Measurements from ENCODE around the gene CASKIN1.

CASKIN1 gene

DNA sequence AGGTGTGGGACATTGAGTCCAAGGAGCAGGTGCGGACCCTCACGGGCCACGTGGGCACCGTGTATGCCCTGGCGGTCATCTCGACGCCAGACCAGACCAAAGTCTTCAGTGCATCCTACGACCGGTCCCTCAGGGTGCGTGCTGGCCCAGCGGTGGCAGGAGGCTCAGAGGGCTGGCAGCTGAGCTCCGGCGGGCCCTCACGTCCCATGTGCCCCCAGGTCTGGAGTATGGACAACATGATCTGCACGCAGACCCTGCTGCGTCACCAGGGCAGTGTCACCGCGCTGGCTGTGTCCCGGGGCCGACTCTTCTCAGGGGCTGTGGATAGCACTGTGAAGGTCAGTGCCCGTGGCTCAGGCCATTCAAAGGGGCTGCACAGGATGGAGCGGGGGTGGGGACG lies 20.4 kb downstream of the CASKIN1 start:
- Histone ChIP-seq H3K4me1 (ENCODE audit: insufficient read depth, insufficient read length) (peaks cover 2% of the 10 kb centered on the region), H3K27me3 (ENCODE audit: insufficient read depth, insufficient read length) (no peaks in the 10 kb centered on the region), H3K9ac (ENCODE audit: insufficient read length, low read depth) (no peak overlapping the region), H3K9me3 (ENCODE audit: insufficient read depth, low read length) (no peaks in the 10 kb centered on the region), H3K4me3 (ENCODE audit: insufficient read length, low read depth) (no peak overlapping the region), H3K36me3 (ENCODE audit: insufficient read depth, insufficient read length, low read length) (peaks cover 69% of the 10 kb centered on the region)
- DNase-seq (ENCODE audit: low read depth, low spot score): no peak
- TF ChIP-seq YY1 (IDR thresholded peaks at IDR 0.05; ENCODE audit: insufficient read depth, insufficient read length) (no peak), SUZ12 (IDR thresholded peaks at IDR 0.05; ENCODE audit: extremely low read depth, insufficient read depth, insufficient read length) (no peak), ZNF274 (IDR thresholded peaks at IDR 0.05; ENCODE audit: low read depth, low read length) (no peak)

DNA sequence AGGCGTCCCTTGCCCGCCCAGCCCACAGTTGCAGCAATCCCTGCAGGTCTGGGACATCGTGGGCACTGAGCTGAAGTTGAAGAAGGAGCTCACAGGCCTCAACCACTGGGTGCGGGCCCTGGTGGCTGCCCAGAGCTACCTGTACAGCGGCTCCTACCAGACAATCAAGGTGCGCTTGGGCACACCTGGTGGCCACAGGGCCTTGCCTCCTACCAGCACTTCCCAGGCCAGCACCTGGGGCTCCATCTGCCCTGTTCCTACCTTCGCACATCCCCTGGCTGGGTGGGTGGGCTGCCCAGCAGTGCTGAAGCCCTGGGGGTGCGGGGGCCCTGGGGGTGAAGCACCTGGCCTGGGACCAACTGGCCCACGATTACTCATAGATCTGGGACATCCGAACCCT lies 21.0 kb downstream of the CASKIN1 start:
- Histone ChIP-seq H3K4me1 (ENCODE audit: insufficient read depth, insufficient read length) (peaks cover 2% of the 10 kb centered on the region), H3K4me3 (ENCODE audit: insufficient read length, low read depth) (no peak overlapping the region), H3K9ac (ENCODE audit: insufficient read length, low read depth) (no peak overlapping the region), H3K36me3 (ENCODE audit: insufficient read depth, insufficient read length, low read length) (peaks cover 75% of the 10 kb centered on the region), H3K9me3 (ENCODE audit: insufficient read depth, low read length) (no peaks in the 10 kb centered on the region), H3K27me3 (ENCODE audit: insufficient read depth, insufficient read length) (no peaks in the 10 kb centered on the region)
- DNase-seq (ENCODE audit: low read depth, low spot score): no peak
- TF ChIP-seq SUZ12 (IDR thresholded peaks at IDR 0.05; ENCODE audit: extremely low read depth, insufficient read depth, insufficient read length) (no peak), YY1 (IDR thresholded peaks at IDR 0.05; ENCODE audit: insufficient read depth, insufficient read length) (no peak), ZNF274 (IDR thresholded peaks at IDR 0.05; ENCODE audit: low read depth, low read length) (no peak)

DNA sequence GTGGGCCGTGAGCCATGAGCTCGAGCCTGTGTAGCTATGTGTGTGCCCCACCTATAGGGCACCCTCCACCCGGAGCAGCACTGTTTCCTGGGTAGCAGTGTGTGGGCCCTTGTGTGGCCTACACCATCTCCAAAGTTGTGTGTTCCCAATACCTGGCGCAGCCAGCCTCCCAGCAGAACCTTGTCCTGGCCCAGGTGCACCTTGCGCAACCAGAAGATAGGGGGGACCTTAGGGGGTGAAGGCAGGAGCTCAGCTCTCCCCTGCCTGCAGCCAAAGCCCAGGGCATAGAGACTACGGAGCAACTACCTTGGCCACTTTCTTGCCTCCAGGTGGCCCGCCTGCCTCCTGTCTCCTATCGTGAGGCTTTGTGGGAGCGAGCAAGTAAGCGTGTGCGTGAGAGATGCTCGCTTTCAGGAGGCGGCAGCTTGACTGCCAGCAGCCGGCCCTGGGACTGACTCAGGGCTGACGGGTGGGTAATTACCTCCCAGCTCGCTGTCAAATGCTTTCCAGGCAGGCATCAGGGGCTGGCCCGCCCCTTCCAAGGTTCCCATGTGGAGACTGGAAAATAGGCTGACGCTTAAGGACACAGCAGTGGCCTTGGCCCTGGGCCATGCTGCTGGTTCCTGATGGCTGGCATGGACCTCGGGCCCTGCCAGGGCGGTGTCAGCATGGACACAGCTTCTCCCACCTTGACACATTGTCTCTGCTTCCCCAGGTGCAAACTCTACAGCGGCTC lies 21.8 kb downstream of the CASKIN1 start:
- DNase-seq (ENCODE audit: low read depth, low spot score): no peak
- H3K36me3 ChIP-seq (ENCODE audit: insufficient read depth, insufficient read length, low read length): peaks cover 84% of the 10 kb centered on the region

DNA sequence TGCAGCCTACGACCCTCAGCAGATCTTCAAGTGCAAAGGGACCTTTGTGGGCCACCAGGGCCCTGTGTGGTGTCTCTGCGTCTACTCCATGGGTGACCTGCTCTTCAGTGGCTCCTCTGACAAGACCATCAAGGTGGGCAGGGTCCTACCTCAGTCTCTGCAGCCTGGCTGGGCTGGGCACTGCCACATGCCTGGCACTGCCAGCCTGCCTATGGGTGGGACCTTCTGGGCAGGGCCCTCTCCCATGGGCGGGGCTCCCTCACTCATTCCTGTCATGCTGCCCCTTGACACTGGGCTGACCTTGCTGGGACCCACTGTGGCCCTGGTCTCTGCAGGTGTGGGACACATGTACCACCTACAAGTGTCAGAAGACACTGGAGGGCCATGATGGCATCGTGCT lies 22.5 kb downstream of the CASKIN1 start:
- Histone ChIP-seq H3K36me3 (ENCODE audit: insufficient read depth, insufficient read length, low read length) (peaks cover 90% of the 10 kb centered on the region), H3K9me3 (ENCODE audit: insufficient read depth, low read length) (no peaks in the 10 kb centered on the region), H3K9ac (ENCODE audit: insufficient read length, low read depth) (no peak overlapping the region), H3K4me1 (ENCODE audit: insufficient read depth, insufficient read length) (peaks cover 6% of the 10 kb centered on the region), H3K27me3 (ENCODE audit: insufficient read depth, insufficient read length) (no peaks in the 10 kb centered on the region), H3K4me3 (ENCODE audit: insufficient read length, low read depth) (no peak overlapping the region)
- no peak for DNase-seq (ENCODE audit: low read depth, low spot score)
- TF ChIP-seq ZNF274 (IDR thresholded peaks at IDR 0.05; ENCODE audit: low read depth, low read length) (no peak), YY1 (IDR thresholded peaks at IDR 0.05; ENCODE audit: insufficient read depth, insufficient read length) (no peak)

More for the DNA sequence above, 21.8 kb downstream of the CASKIN1 start:
- H3K9ac ChIP-seq (ENCODE audit: insufficient read length, low read depth): no peak overlapping the region
- H3K4me1 ChIP-seq (ENCODE audit: insufficient read depth, insufficient read length): peaks cover 4% of the 10 kb centered on the region
- TF ChIP-seq SUZ12 (IDR thresholded peaks at IDR 0.05; ENCODE audit: extremely low read depth, insufficient read depth, insufficient read length) (no peak), ZNF274 (IDR thresholded peaks at IDR 0.05; ENCODE audit: low read depth, low read length) (no peak), YY1 (IDR thresholded peaks at IDR 0.05; ENCODE audit: insufficient read depth, insufficient read length) (no peak)
- H3K9me3 ChIP-seq (ENCODE audit: insufficient read depth, low read length): no peaks in the 10 kb centered on the region
- no peaks in the 10 kb centered on the region for H3K27me3 ChIP-seq (ENCODE audit: insufficient read depth, insufficient read length)
- H3K4me3 ChIP-seq (ENCODE audit: insufficient read length, low read depth): no peak overlapping the region

DNA sequence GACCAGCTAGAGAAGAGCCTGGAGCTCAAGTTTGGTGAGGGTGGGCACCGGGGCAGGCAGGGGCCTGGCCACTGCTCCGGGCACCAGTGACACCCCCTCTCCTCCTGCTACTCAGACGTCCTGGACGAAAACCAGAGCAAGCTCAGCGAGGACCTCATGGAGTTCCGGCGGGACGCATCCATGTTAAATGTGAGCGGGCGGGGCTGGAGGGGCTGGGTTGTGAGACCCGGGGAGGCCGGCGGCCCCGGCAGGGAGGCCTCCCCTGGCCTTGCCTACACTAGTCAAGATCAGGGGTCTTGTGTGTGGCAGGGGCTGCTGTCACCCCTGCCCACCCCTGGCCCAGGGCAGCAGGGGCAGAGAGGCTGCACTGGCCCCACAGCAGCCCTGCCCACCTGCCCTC lies 23.0 kb downstream of the CASKIN1 start:
- Histone ChIP-seq H3K4me3 (ENCODE audit: insufficient read length, low read depth) (no peak overlapping the region), H3K4me1 (ENCODE audit: insufficient read depth, insufficient read length) (peaks cover 6% of the 10 kb centered on the region), H3K9me3 (ENCODE audit: insufficient read depth, low read length) (no peaks in the 10 kb centered on the region), H3K36me3 (ENCODE audit: insufficient read depth, insufficient read length, low read length) (peaks cover 94% of the 10 kb centered on the region), H3K27me3 (ENCODE audit: insufficient read depth, insufficient read length) (no peaks in the 10 kb centered on the region), H3K9ac (ENCODE audit: insufficient read length, low read depth) (no peak overlapping the region)
- no peak for DNase-seq (ENCODE audit: low read depth, low spot score)
- TF ChIP-seq YY1 (IDR thresholded peaks at IDR 0.05; ENCODE audit: insufficient read depth, insufficient read length): no peak
- no peak for TF ChIP-seq ZNF274 (IDR thresholded peaks at IDR 0.05; ENCODE audit: low read depth, low read length)
- TF ChIP-seq SUZ12 (IDR thresholded peaks at IDR 0.05; ENCODE audit: extremely low read depth, insufficient read depth, insufficient read length): no peak

DNA sequence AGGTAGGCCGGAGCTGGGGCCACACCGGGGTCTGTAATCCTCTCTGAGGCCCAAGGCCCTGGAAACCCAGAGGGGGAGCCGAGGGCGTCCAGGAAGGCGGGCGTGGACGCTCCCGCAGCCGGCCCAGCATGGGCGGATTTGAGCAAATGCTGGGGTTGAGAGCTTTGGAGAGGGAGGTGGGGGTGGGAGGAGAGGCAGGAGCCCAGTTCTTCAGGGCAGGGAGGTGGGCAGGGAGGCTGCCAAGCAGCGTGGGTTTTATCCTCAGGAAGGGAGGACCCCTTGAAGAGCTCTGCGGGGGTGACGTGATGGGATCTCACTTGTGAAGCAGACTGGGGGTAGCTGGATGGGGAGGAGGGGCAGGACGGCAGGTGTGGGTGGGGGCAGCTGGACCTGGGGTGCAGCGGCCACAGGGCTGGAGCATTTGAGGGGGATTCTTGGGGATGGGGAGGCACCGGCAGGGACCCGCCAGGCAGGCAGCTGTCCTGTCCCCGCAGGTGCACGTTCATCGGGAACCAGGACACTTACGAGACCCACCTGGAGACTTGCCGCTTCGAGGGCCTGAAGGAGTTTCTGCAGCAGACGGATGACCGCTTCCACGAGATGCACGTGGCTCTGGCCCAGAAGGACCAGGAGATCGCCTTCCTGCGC lies 23.6 kb downstream of the CASKIN1 start:
- no peak for TF ChIP-seq ZNF274 (IDR thresholded peaks at IDR 0.05; ENCODE audit: low read depth, low read length)
- no peak for TF ChIP-seq SUZ12 (IDR thresholded peaks at IDR 0.05; ENCODE audit: extremely low read depth, insufficient read depth, insufficient read length)
- no peak for TF ChIP-seq YY1 (IDR thresholded peaks at IDR 0.05; ENCODE audit: insufficient read depth, insufficient read length)
- no peak overlapping the region for H3K9ac ChIP-seq (ENCODE audit: insufficient read length, low read depth)
- no peaks in the 10 kb centered on the region for H3K27me3 ChIP-seq (ENCODE audit: insufficient read depth, insufficient read length)
- H3K36me3 ChIP-seq (ENCODE audit: insufficient read depth, insufficient read length, low read length): peaks cover 94% of the 10 kb centered on the region
- peaks cover 10% of the 10 kb centered on the region for H3K4me1 ChIP-seq (ENCODE audit: insufficient read depth, insufficient read length)
- no peaks in the 10 kb centered on the region for H3K9me3 ChIP-seq (ENCODE audit: insufficient read depth, low read length)
- no peak for DNase-seq (ENCODE audit: low read depth, low spot score)
- H3K4me3 ChIP-seq (ENCODE audit: insufficient read length, low read depth): no peak overlapping the region

DNA sequence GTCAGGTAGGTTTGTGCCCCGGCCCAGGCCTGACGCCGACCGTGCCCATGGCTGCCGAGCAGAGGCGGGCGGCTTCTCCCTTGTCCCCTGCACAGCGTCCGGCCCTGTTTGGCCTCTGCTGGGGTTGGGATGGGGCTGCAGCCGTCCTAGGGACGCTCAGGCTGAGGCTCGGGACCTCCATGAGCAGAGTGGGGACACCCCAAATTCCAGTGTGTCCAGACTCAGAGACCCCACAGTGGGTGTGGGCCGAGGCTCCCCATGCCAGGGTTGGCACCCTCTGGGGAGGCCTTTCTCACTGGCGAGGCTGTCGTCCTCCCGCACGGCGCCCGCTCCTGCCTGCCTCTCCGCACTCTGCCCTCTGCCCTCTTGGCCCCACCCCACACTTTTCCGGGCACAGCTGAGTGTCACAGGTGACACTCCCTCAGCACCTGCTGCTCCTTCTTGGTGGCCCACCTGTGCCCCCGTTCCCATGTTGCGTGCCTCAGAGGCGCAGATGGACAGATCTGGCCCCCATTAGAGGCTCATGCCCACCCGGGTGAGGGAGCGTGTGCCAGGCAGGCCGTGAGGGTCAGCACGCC lies 24.7 kb downstream of the CASKIN1 start:
- no peak for DNase-seq (ENCODE audit: low read depth, low spot score)
- TF ChIP-seq YY1 (IDR thresholded peaks at IDR 0.05; ENCODE audit: insufficient read depth, insufficient read length) (no peak), ZNF274 (IDR thresholded peaks at IDR 0.05; ENCODE audit: low read depth, low read length) (no peak), SUZ12 (IDR thresholded peaks at IDR 0.05; ENCODE audit: extremely low read depth, insufficient read depth, insufficient read length) (no peak)
- H3K4me3 ChIP-seq (ENCODE audit: insufficient read length, low read depth): no peak overlapping the region

More for the DNA sequence above, 24.7 kb downstream of the CASKIN1 start:
- Histone ChIP-seq H3K9me3 (ENCODE audit: insufficient read depth, low read length) (no peaks in the 10 kb centered on the region), H3K27me3 (ENCODE audit: insufficient read depth, insufficient read length) (no peaks in the 10 kb centered on the region), H3K36me3 (ENCODE audit: insufficient read depth, insufficient read length, low read length) (peaks cover 94% of the 10 kb centered on the region), H3K9ac (ENCODE audit: insufficient read length, low read depth) (no peak overlapping the region), H3K4me1 (ENCODE audit: insufficient read depth, insufficient read length) (peaks cover 10% of the 10 kb centered on the region)

Measured in NT2/D1 (cell line).